Caco-2 (cell line): Measurements from ENCODE around the gene MYH7. TPM values are rescaled to one million over a fixed set of nuclear protein-coding genes. Genes with fewer than 3 reads are reported as not detected.

ENCODE experiments used
- BruUV-seq: library from RNA; stranded (reverse); fragments of 400-500 nt; replicated peaks from 2 replicates; lab custom pipeline; 2021; lab: Mats Ljungman, UMichigan
- CTCF ChIA-PET: fragments of 300-600 bp; sonication (Branson Sonifier 250); formaldehyde crosslinking; loops from one replicate; lab custom pipeline; 2022; ENCODE audit warnings: antibody characterized with exemption; lab: Charles Lee
- POLR2A ChIA-PET: fragments of 300-600 bp; sonication (Branson Sonifier 250); formaldehyde crosslinking; loops from one replicate; lab custom pipeline; 2022; ENCODE audit warnings: antibody characterized with exemption; lab: Charles Lee
- DNase-seq, 2 experiments: peaks; one replicate each; pipeline versions ENCODE4 v3.0.0 to v3.0.0-alpha.2; 2020 to 2022
- H3K27me3 ChIP-seq: replicated peaks from 2 replicates; pipeline ENCODE4 v1.6.0; 2011; ENCODE audit warnings: low read length; ENCODE audit not compliant: control insufficient read depth, insufficient read depth
- H3K36me3 ChIP-seq: 2 replicates; pipeline ENCODE4 v1.5.1; 2011; ENCODE audit warnings: low read length; ENCODE audit not compliant: control insufficient read depth, insufficient read depth
- H3K4me1 ChIP-seq: fragments of 250-450 bp; sonication (Bioruptor Pico); 2 replicates; pipeline ENCODE4 v1.5.1; 2020; ENCODE audit warnings: mild to moderate bottlenecking
- H3K4me3 ChIP-seq: 2 replicates; pipeline ENCODE4 v1.5.1; 2011; ENCODE audit warnings: low read depth, mild to moderate bottlenecking, control low read depth, low read length
- H3K9me3 ChIP-seq: fragments of 250-450 bp; sonication (Bioruptor Pico); 2 replicates; pipeline ENCODE4 v1.5.1; 2020; ENCODE audit warnings: mild to moderate bottlenecking, moderate library complexity
- H3K27ac Mint-ChIP-seq: one replicate; pipeline ENCODE4 v1.8.0; 2022; ENCODE audit warnings: mixed read lengths; ENCODE audit not compliant: unreplicated experiment
- H3K27me3 Mint-ChIP-seq: one replicate; pipeline ENCODE4 v1.8.0; 2022; ENCODE audit warnings: mixed read lengths; ENCODE audit not compliant: insufficient read depth, unreplicated experiment
- H3K36me3 Mint-ChIP-seq: one replicate; pipeline ENCODE4 v1.8.0; 2022; ENCODE audit warnings: mild to moderate bottlenecking, mixed read lengths; ENCODE audit not compliant: insufficient read depth, unreplicated experiment
- H3K4me1 Mint-ChIP-seq: one replicate; pipeline ENCODE4 v1.8.0; 2022; ENCODE audit warnings: low read depth, mixed read lengths; ENCODE audit not compliant: unreplicated experiment
- H3K4me3 Mint-ChIP-seq: one replicate; pipeline ENCODE4 v1.8.0; 2022; ENCODE audit warnings: mild to moderate bottlenecking, moderate library complexity, mixed read lengths; ENCODE audit not compliant: unreplicated experiment
- H3K9me3 Mint-ChIP-seq: one replicate; pipeline ENCODE4 v1.8.0; 2022; ENCODE audit warnings: mixed read lengths; ENCODE audit not compliant: unreplicated experiment
- CTCF ChIP-seq, 2 experiments: fragments of 200-600 bp in 1 of 2; IDR thresholded peaks; 1 replicate in 1 of 2; 2 replicates in 1 of 2; pipeline versions ENCODE4 v1.5.1 to v1.8.0; 2011 to 2022; ENCODE audit warnings: antibody characterized with exemption in 1 of 2, control low read depth in 1 of 2, inconsistent platforms in 1 of 2, low read depth in 1 of 2, low read length in 1 of 2, mild to moderate bottlenecking in 1 of 2, moderate library complexity in 1 of 2; ENCODE audit not compliant: insufficient read depth in 1 of 2, severe bottlenecking in 1 of 2, unreplicated experiment in 1 of 2
- intact Hi-C: fragments of 100-400 bp; cut with micrococcal nuclease; formaldehyde crosslinking; loops from one replicate; pipeline ENCODE4 v1.10.0; 2022; ENCODE audit not compliant: unreplicated experiment
- total RNA-seq: library from RNA; stranded (reverse); gene quantifications from 2 replicates; pipeline ENCODE4 v1.2.3, GENCODE V29; 2022

MYH7 gene
- total RNA-seq, 1 experiment from 2014 or later: not detected

- no TSS peak for BruUV-seq
- Histone ChIP-seq H3K27me3 (no peaks in the 10 kb centered on the region), H3K4me3 (no peak overlapping the region), H3K36me3 (no peaks in the 10 kb centered on the region), H3K4me1 (no peaks in the 10 kb centered on the region), H3K9me3 (no peaks in the 10 kb centered on the region)
- POLR2A ChIA-PET: no interaction called here
- H3K4me3 Mint-ChIP-seq: no peak overlapping the region
- H3K36me3 Mint-ChIP-seq: no peaks in the 10 kb centered on the region
- no peak overlapping the region for H3K27ac Mint-ChIP-seq
- H3K9me3 Mint-ChIP-seq: no peaks in the 10 kb centered on the region
- DNase-seq: no peak
- intact Hi-C loops: loop anchor here (1.0 to 10.0 kb wide), 5 partner anchors 28 to 274 kb away; partner anchors contain the start of genes NGDN and SLC22A17
- H3K27me3 Mint-ChIP-seq: peaks cover 14% of the 10 kb centered on the region
- CTCF ChIA-PET: interaction anchor here (0.6 to 2.1 kb wide), 11 partner anchors 11 to 117 kb away, joined by 3 to 12 read pairs (median 4); partner anchors contain the start of genes HOMEZ, PABPN1, PPP1R3E and SLC22A17
- TF ChIP-seq CTCF (IDR thresholded peaks at IDR 0.05; ENCODE audit: insufficient read depth in 1 of 2, low read depth in 1 of 2, low read length in 1 of 2, severe bottlenecking in 1 of 2, unreplicated experiment in 1 of 2): no peak
- no peaks in the 10 kb centered on the region for H3K4me1 Mint-ChIP-seq
Observed at GRCh38 chr14:23380197-23380914, 55.1 kb downstream of the MYH7 start.

- no peaks in the 10 kb centered on the region for H3K9me3 ChIP-seq
- no peak overlapping the region for H3K4me3 Mint-ChIP-seq
- BruUV-seq: no TSS peak
- peak; percentile 92 to 97 for TF ChIP-seq CTCF (IDR thresholded peaks at IDR 0.05; ENCODE audit: insufficient read depth in 1 of 2, low read depth in 1 of 2, low read length in 1 of 2, severe bottlenecking in 1 of 2, unreplicated experiment in 1 of 2)
- H3K4me3 ChIP-seq: no peak overlapping the region
- no peaks in the 10 kb centered on the region for H3K36me3 ChIP-seq
- ChIA-PET POLR2A (no interaction called here), CTCF (interaction anchor here (0.5 to 2.1 kb wide), 12 partner anchors 10 to 217 kb away, joined by 3 to 12 read pairs (median 4); partner anchors contain the start of genes HOMEZ, PABPN1, PPP1R3E and SLC22A17)
- DNase-seq: peak; percentile 62 to 73
- no peaks in the 10 kb centered on the region for H3K36me3 Mint-ChIP-seq
- H3K27ac Mint-ChIP-seq: no peak overlapping the region
- intact Hi-C loops: loop anchor here (1.0 to 10.0 kb wide), 6 partner anchors 27 to 688 kb away; partner anchors contain the start of genes NGDN and SLC22A17
- peaks cover 14% of the 10 kb centered on the region for H3K27me3 Mint-ChIP-seq
- H3K27me3 ChIP-seq: no peaks in the 10 kb centered on the region
- H3K4me1 ChIP-seq: no peaks in the 10 kb centered on the region
- no peaks in the 10 kb centered on the region for H3K4me1 Mint-ChIP-seq
- H3K9me3 Mint-ChIP-seq: no peaks in the 10 kb centered on the region
Observed at GRCh38 chr14:23379366-23380196, 55.9 kb downstream of the MYH7 start.

- Mint-ChIP-seq H3K27ac (no peak overlapping the region), H3K4me3 (no peak overlapping the region), H3K36me3 (no peaks in the 10 kb centered on the region), H3K9me3 (no peaks in the 10 kb centered on the region), H3K27me3 (peaks cover 14% of the 10 kb centered on the region), H3K4me1 (no peaks in the 10 kb centered on the region)
- H3K9me3 ChIP-seq: no peaks in the 10 kb centered on the region
- intact Hi-C loops: loop anchor here (5.0 kb wide), 1 partner anchor 689 kb away; no protein-coding TSS in a partner anchor
- no peaks in the 10 kb centered on the region for H3K36me3 ChIP-seq
- H3K4me3 ChIP-seq: no peak overlapping the region
- CTCF ChIA-PET: interaction anchor here (0.5 to 2.1 kb wide), 3 partner anchors 52 to 217 kb away, joined by 4 to 12 read pairs (median 9); partner anchors contain the start of gene PPP1R3E
- POLR2A ChIA-PET: no interaction called here
- H3K27me3 ChIP-seq: no peaks in the 10 kb centered on the region
- BruUV-seq: no TSS peak
- DNase-seq: no peak
- TF ChIP-seq CTCF (IDR thresholded peaks at IDR 0.05; ENCODE audit: insufficient read depth in 1 of 2, low read depth in 1 of 2, low read length in 1 of 2, severe bottlenecking in 1 of 2, unreplicated experiment in 1 of 2): no peak
- no peaks in the 10 kb centered on the region for H3K4me1 ChIP-seq
Observed at GRCh38 chr14:23378612-23379220, 56.7 kb downstream of the MYH7 start.
